Measurements from ENCODE around the gene CLCN7.

Gene CLCN7

GRCh38 chr16:1398826-1399581 is 75.8 kb downstream of the CLCN7 start:
- H3K4me3 ChIP-seq (ENCODE audit: low read depth, low read length) = no peak overlapping the region
- TF ChIP-seq CTCF (conservative IDR thresholded peaks at IDR 0.05; ENCODE audit: low read depth, low read length) = no peak
- DNase-seq (ENCODE audit: low read depth) = no peak

GRCh38 chr16:1398351-1398750 is 76.5 kb downstream of the CLCN7 start:
- no peak for TF ChIP-seq CTCF (conservative IDR thresholded peaks at IDR 0.05; ENCODE audit: low read depth, low read length)
- no peak for DNase-seq (ENCODE audit: low read depth)
- no peak overlapping the region for H3K4me3 ChIP-seq (ENCODE audit: low read depth, low read length)

- TF ChIP-seq CTCF (conservative IDR thresholded peaks at IDR 0.05; ENCODE audit: low read depth, low read length) = no peak
- H3K4me3 ChIP-seq (ENCODE audit: low read depth, low read length) = no peak overlapping the region
- no peak for DNase-seq (ENCODE audit: low read depth)
Observed at GRCh38 chr16:1397779-1398178, 77.0 kb downstream of the CLCN7 start.

GRCh38 chr16:1395444-1396031 is 79.3 kb downstream of the CLCN7 start:
- no peak overlapping the region for H3K4me3 ChIP-seq (ENCODE audit: low read depth, low read length)
- DNase-seq (ENCODE audit: low read depth) = no peak
- no peak for TF ChIP-seq CTCF (conservative IDR thresholded peaks at IDR 0.05; ENCODE audit: low read depth, low read length)
